A549 (cell line): ENCODE results near the gene MYLK2. TPM values are rescaled to one million over a fixed set of nuclear protein-coding genes. Genes with fewer than 3 reads are reported as not detected.

ENCODE experiments used
- ATAC-seq, 2 experiments: fragments of 200-7000 bp in 1 of 2; fragments of >200 bp in 1 of 2; cut with Nextera tagmentation in 1 of 2; cut with Tn5 transposase in 1 of 2; 3 replicates each; pipeline versions ENCODE4 v1.8.0 to v1.9.1; 2018 to 2020; ENCODE audit warnings: mild to moderate bottlenecking in 1 of 2, moderate library complexity in 1 of 2
- CTCF ChIA-PET: fragments of 300-600 bp; sonication (Branson Sonifier 250); formaldehyde crosslinking; extraction: SDS; loops from one replicate; lab custom pipeline; 2021; ENCODE audit warnings: antibody characterized with exemption, inconsistent platforms; lab: Yijun Ruan, JAX
- POLR2A ChIA-PET: fragments of 350-600 bp; formaldehyde crosslinking; extraction: SDS; loops from one replicate; lab custom pipeline; 2021; ENCODE audit warnings: antibody characterized with exemption, inconsistent platforms; lab: Yijun Ruan, JAX
- DNase-seq, 2 experiments: peaks; one replicate each; pipeline versions ENCODE4 v3.0.0 to v3.0.0-alpha.2; 2011 to 2016; ENCODE audit warnings: low read depth in 1 of 2, low spot score in 1 of 2
- FAIRE-seq: peaks from 2 replicates; lab custom pipeline; 2011; peaks lifted over from hg19 to GRCh38; lab: Jason Lieb, UNC
- H3K27ac ChIP-seq, 2 experiments: fragments of >200 bp; sonication (Bioruptor Twin); formaldehyde crosslinking; 3 replicates each; pipeline ENCODE4 v1.5.1; 2016 to 2017
- H3K4me1 ChIP-seq: fragments of >200 bp; sonication (Bioruptor Twin); formaldehyde crosslinking; 3 replicates; pipeline ENCODE4 v1.6.1; 2016
- H3K4me2 ChIP-seq: fragments of >200 bp; sonication (Bioruptor Twin); formaldehyde crosslinking; 3 replicates; pipeline ENCODE4 v1.6.1; 2016
- H3K4me3 ChIP-seq: fragments of >200 bp; sonication (Bioruptor Twin); formaldehyde crosslinking; 3 replicates; pipeline ENCODE4 v1.5.1; 2016
- H3K9me3 ChIP-seq: fragments of >200 bp; sonication (Bioruptor Twin); formaldehyde crosslinking; 3 replicates; pipeline ENCODE4 v1.6.1; 2016
- CHD2 ChIP-seq: fragments of 150-350 bp; IDR thresholded peaks from 2 replicates; pipeline ENCODE4 v1.6.1; 2014; ENCODE audit warnings: low read length; ENCODE audit not compliant: partially characterized antibody
- HDAC2 ChIP-seq: fragments of 200-600 bp; sonication (generic); IDR thresholded peaks from 2 replicates; pipeline ENCODE4 v1.6.1; 2016
- NR3C1 ChIP-seq: fragments of >200 bp; sonication (Bioruptor Twin); formaldehyde crosslinking; IDR thresholded peaks from 3 replicates; pipeline ENCODE4 v1.6.1; 2017
- POLR2AphosphoS2 ChIP-seq: conservative IDR thresholded peaks from 2 replicates; pipeline ENCODE4 v1.6.1; 2012; ENCODE audit warnings: low read length, improper control_type of control experiment, inconsistent platforms
- RFX5 ChIP-seq: fragments of 450-650 bp; IDR thresholded peaks from 2 replicates; pipeline ENCODE4 v1.7.1; 2014; ENCODE audit warnings: antibody characterized with exemption, mild to moderate bottlenecking, moderate library complexity
- SMC3 ChIP-seq: fragments of >200 bp; sonication (Bioruptor Twin); formaldehyde crosslinking; IDR thresholded peaks from 3 replicates; pipeline ENCODE4 v1.6.1; 2018; ENCODE audit warnings: inconsistent platforms
- TP53 ChIP-seq: fragments of 250-450 bp; sonication (Bioruptor Pico); IDR thresholded peaks from 2 replicates; pipeline ENCODE4 v1.5.0; 2021; ENCODE audit warnings: mild to moderate bottlenecking, moderate library complexity
- ZFP36 ChIP-seq: fragments of 450-650 bp; IDR thresholded peaks from 2 replicates; pipeline ENCODE4 v1.6.1; 2014; ENCODE audit warnings: borderline replicate concordance; ENCODE audit not compliant: partially characterized antibody
- WGBS: methylation state at CpG from one replicate; pipeline ENCODE4 v1.1.6; 2017; ENCODE audit errors: missing lambda C conversion rate; 5-methylcytosine and 5-hydroxymethylcytosine counted together
- polyA plus RNA-seq, 4 experiments: library from polyadenylated mRNA; depleted of rRNA in 3 of 4; stranded (reverse); fragments of >200 nt; fragmentation: RNase III in 1 of 4; extraction: RNeasy Plus Mini Kit Qiagen cat#74134 plus additional on column Dnase treatment in 1 of 4; gene quantifications; 2 replicates in 3 of 4; 3 replicates in 1 of 4; pipeline ENCODE4 v1.2.3, GENCODE V29; 2011 to 2017
- TF ChIP-seq, protein P1 (sequence below): IDR thresholded peaks from 2 replicates; pipeline ENCODE4 v1.6.1; 2012
- TF ChIP-seq, protein P2 (sequence below): fragments of >200 bp; sonication (Bioruptor Twin); formaldehyde crosslinking; IDR thresholded peaks from 3 replicates; pipeline ENCODE4 v1.6.1; 2016
- TF ChIP-seq, protein P3 (sequence below): fragments of 200-600 bp; sonication (generic); IDR thresholded peaks from 2 replicates; pipeline ENCODE4 v1.6.1; 2016; ENCODE audit warnings: antibody characterized with exemption, mild to moderate bottlenecking, moderate library complexity
- TF ChIP-seq, protein P4 (sequence below): fragments of 150-350 bp; IDR thresholded peaks from 2 replicates; pipeline ENCODE4 v1.6.1; 2014; ENCODE audit warnings: low read depth, mild to moderate bottlenecking, low read length

The MYLK2 gene
- polyA plus RNA-seq, 2 of the 4 experiments (the other 2 are of a cell fraction) = 0.09 to 0.36 TPM

DNA sequence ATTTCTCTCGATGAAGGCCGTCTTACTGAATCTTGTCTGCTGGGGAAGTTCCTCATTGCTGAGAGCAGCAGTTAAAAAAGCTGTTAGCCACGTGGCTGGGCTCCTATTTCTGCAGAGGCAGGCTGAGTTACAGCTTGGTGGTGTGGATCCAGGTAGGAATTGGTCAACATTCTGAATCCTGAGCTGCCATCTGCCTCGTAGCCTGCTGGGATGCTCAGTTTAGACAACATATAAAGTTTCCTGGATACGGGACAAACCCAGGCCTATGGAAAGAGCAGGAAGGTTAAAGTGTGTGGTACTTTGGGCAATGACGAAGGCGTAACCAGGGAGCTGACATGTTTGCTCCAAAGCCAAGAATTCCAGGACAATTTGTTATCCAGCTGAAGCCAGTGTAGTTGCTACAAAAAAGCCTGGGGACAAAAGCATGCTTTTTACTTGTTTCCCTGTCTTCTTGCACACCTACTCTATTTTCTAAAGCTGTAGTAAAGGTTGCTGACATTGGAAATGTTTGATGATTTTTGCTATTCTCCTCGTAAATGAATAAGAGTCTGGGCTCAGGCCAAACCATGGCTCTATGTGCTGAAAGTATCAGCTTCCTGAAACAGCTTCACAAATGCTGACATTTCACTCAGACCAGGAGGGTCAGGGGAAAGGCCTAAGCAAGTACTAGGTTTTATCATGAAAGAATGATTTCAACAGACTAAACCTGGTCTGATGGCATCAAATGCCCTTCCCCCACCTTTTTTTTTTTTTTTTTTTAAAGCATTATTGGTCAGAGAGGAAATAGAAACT lies 12.4 kb upstream of the MYLK2 start:
- ChIA-PET POLR2A (no interaction called here), CTCF (interaction anchor here (0.6 to 3.8 kb wide), 8 partner anchors 9 to 224 kb away, joined by 3 to 32 read pairs (median 5); no protein-coding TSS in a partner anchor)
- DNase-seq (no peak), ATAC-seq (no peak), FAIRE-seq (no peak)
- Histone ChIP-seq H3K4me1 (0 out of 3 replicates have a peak, but pooled peaks cover 4% of the 10 kb centered on the region), H3K27ac (no peak overlapping the region), H3K4me3 (no peak overlapping the region), H3K4me2 (no peak overlapping the region), H3K9me3 (no peaks in the 10 kb centered on the region)
- TF ChIP-seq, protein P1, sequence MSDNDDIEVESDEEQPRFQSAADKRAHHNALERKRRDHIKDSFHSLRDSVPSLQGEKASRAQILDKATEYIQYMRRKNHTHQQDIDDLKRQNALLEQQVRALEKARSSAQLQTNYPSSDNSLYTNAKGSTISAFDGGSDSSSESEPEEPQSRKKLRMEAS = no peak
- no peak for TF ChIP-seq NR3C1
- 93% methylated on average over 8 of the region's 8 CpGs for WGBS

DNA sequence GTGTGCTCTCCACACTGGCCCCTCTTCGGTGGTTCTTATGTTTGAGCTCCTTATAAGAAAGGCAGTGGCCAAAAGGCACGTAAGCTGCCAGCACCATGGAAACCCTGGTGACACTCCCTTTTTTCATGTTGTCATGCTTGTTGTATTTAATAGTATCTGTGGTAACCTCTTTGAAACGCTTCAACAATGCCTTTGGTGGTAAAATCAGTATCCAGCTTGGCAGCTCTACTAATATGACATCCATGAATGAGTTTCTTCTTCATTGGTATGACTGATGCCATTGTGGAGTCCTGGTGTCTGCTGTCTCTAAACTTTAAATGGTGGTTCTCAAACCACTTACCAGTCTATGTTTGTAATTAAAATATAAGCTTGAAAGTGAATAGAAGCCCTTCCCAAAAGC lies 10.7 kb upstream of the MYLK2 start:
- DNase-seq (no peak), ATAC-seq (no peak), FAIRE-seq (no peak)
- Histone ChIP-seq H3K4me1 (0 out of 3 replicates have a peak, but pooled peaks cover 4% of the 10 kb centered on the region), H3K9me3 (no peaks in the 10 kb centered on the region), H3K4me2 (no peak overlapping the region), H3K4me3 (no peak overlapping the region), H3K27ac (no peak overlapping the region)
- ChIA-PET CTCF (interaction anchor here (0.7 to 3.8 kb wide), 8 partner anchors 7 to 223 kb away, joined by 3 to 32 read pairs (median 6); no protein-coding TSS in a partner anchor), POLR2A (no interaction called here)
- TF ChIP-seq CHD2 = no peak
- 92% methylated on average over 3 of the region's 3 CpGs for WGBS

DNA sequence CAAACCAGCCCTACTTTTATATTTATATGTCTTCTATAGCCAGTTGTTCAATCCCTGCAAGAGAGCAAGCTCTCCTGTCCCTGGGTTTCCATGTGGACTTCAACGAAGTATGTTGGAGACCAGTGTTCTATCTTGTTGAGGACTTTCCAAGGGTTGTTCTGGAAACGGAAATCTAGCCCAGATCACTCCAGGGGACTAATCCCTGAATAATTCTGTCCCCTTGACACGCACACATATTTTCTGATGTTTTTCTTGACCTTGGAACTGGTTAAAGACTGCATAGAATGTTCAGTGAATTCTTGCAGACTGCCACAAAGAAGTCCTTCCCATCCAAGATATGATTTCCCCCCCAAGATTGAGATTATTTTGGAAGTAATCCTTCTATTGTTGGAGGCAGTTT lies 9.5 kb upstream of the MYLK2 start:
- TF ChIP-seq, protein P2, sequence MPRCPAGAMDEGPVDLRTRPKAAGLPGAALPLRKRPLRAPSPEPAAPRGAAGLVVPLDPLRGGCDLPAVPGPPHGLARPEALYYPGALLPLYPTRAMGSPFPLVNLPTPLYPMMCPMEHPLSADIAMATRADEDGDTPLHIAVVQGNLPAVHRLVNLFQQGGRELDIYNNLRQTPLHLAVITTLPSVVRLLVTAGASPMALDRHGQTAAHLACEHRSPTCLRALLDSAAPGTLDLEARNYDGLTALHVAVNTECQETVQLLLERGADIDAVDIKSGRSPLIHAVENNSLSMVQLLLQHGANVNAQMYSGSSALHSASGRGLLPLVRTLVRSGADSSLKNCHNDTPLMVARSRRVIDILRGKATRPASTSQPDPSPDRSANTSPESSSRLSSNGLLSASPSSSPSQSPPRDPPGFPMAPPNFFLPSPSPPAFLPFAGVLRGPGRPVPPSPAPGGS = no peak
- TF ChIP-seq, protein P3, sequence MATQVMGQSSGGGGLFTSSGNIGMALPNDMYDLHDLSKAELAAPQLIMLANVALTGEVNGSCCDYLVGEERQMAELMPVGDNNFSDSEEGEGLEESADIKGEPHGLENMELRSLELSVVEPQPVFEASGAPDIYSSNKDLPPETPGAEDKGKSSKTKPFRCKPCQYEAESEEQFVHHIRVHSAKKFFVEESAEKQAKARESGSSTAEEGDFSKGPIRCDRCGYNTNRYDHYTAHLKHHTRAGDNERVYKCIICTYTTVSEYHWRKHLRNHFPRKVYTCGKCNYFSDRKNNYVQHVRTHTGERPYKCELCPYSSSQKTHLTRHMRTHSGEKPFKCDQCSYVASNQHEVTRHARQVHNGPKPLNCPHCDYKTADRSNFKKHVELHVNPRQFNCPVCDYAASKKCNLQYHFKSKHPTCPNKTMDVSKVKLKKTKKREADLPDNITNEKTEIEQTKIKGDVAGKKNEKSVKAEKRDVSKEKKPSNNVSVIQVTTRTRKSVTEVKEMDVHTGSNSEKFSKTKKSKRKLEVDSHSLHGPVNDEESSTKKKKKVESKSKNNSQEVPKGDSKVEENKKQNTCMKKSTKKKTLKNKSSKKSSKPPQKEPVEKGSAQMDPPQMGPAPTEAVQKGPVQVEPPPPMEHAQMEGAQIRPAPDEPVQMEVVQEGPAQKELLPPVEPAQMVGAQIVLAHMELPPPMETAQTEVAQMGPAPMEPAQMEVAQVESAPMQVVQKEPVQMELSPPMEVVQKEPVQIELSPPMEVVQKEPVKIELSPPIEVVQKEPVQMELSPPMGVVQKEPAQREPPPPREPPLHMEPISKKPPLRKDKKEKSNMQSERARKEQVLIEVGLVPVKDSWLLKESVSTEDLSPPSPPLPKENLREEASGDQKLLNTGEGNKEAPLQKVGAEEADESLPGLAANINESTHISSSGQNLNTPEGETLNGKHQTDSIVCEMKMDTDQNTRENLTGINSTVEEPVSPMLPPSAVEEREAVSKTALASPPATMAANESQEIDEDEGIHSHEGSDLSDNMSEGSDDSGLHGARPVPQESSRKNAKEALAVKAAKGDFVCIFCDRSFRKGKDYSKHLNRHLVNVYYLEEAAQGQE = no peak
- no peak for TF ChIP-seq ZFP36
- TF ChIP-seq HDAC2 = no peak
- TF ChIP-seq POLR2AphosphoS2 = no peak
- TF ChIP-seq RFX5 = no peak
- TF ChIP-seq TP53 = no peak
- TF ChIP-seq SMC3 = no peak
- TF ChIP-seq, protein P4, sequence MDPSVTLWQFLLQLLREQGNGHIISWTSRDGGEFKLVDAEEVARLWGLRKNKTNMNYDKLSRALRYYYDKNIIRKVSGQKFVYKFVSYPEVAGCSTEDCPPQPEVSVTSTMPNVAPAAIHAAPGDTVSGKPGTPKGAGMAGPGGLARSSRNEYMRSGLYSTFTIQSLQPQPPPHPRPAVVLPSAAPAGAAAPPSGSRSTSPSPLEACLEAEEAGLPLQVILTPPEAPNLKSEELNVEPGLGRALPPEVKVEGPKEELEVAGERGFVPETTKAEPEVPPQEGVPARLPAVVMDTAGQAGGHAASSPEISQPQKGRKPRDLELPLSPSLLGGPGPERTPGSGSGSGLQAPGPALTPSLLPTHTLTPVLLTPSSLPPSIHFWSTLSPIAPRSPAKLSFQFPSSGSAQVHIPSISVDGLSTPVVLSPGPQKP = no peak
- ChIA-PET POLR2A (no interaction called here), CTCF (interaction anchor here (0.9 to 3.8 kb wide), 6 partner anchors 13 to 282 kb away, joined by 3 to 32 read pairs (median 4); no protein-coding TSS in a partner anchor)
- ATAC-seq = no peak
- Histone ChIP-seq H3K4me1 (0 out of 3 replicates have a peak, but pooled peaks cover 4% of the 10 kb centered on the region), H3K9me3 (no peaks in the 10 kb centered on the region), H3K4me3 (no peak overlapping the region), H3K4me2 (no peak overlapping the region), H3K27ac (no peak overlapping the region)
- WGBS = 82% methylated on average over 3 of the region's 3 CpGs
- FAIRE-seq = no peak
- no peak for DNase-seq
